ENCODE measurements around the gene BACE2. TPM values are rescaled to one million over a fixed set of nuclear protein-coding genes. Genes with fewer than 3 reads are reported as not detected.
A peak's percentile ranks its signal among the peaks of the same experiment; 100 is the strongest.

The BACE2 gene
- total RNA-seq, 4 donors from 2014 or later: 59.0 to 89.1 (median 68.1) TPM

GRCh38 chr21:41124641-41125201 is 43.2 kb upstream of the BACE2 start:
- Histone ChIP-seq H3K9me3 (no peaks in the 10 kb centered on the region), H3K36me3 (no peaks in the 10 kb centered on the region), H3K4me1 (no peaks in the 10 kb centered on the region), H3K27ac (no peak overlapping the region), H3K27me3 (no peaks in the 10 kb centered on the region), H3K4me3 (replicated peaks in 1 of 3) (no peak overlapping the region)
- TF ChIP-seq POLR2A (IDR thresholded peaks at IDR 0.05): no peak
- TF ChIP-seq CTCF (IDR thresholded peaks at IDR 0.05): no peak
- WGBS, 2 donors: 77 to 80% methylated on average over 13 of the region's 13 CpGs
- intact Hi-C loops (cut with DNase I): no loop called here
- no peak for DNase-seq

GRCh38 chr21:41128981-41129380 is 39.0 kb upstream of the BACE2 start:
- no peak overlapping the region for H3K27ac ChIP-seq
- intact Hi-C loops (cut with DNase I): no loop called here
- no peaks in the 10 kb centered on the region for H3K36me3 ChIP-seq
- no peaks in the 10 kb centered on the region for H3K4me1 ChIP-seq
- DNase-seq: no peak
- no peaks in the 10 kb centered on the region for H3K9me3 ChIP-seq
- H3K4me3 ChIP-seq (replicated peaks in 1 of 3): no peak overlapping the region
- H3K27me3 ChIP-seq: no peaks in the 10 kb centered on the region
- no peak for TF ChIP-seq CTCF (IDR thresholded peaks at IDR 0.05)
- no peak for TF ChIP-seq POLR2A (IDR thresholded peaks at IDR 0.05)

- no peak overlapping the region for H3K4me3 ChIP-seq (replicated peaks in 1 of 3)
- intact Hi-C loops (cut with DNase I): no loop called here
- 81% methylated on average over 3 of the region's 3 CpGs for WGBS, 2 donors
Observed at GRCh38 chr21:41130883-41131282, 37.1 kb upstream of the BACE2 start.

GRCh38 chr21:41133874-41134522 is 34.0 kb upstream of the BACE2 start:
- Histone ChIP-seq H3K9me3 (no peaks in the 10 kb centered on the region), H3K27ac (no peak overlapping the region), H3K27me3 (no peaks in the 10 kb centered on the region), H3K36me3 (no peaks in the 10 kb centered on the region), H3K4me3 (replicated peaks in 1 of 3) (no peak overlapping the region), H3K4me1 (no peaks in the 10 kb centered on the region)
- no peak for DNase-seq
- WGBS, 2 donors: 54 to 56% methylated on average over 5 of the region's 5 CpGs
- intact Hi-C loops (cut with DNase I): no loop called here
- TF ChIP-seq POLR2A (IDR thresholded peaks at IDR 0.05) (no peak), CTCF (IDR thresholded peaks at IDR 0.05) (peak; percentile 14 to 59 (median 27))

More at GRCh38 chr21:41130883-41131282, 37.1 kb upstream of the BACE2 start:
- TF ChIP-seq POLR2A (IDR thresholded peaks at IDR 0.05) (no peak), CTCF (IDR thresholded peaks at IDR 0.05) (no peak)
- Histone ChIP-seq H3K27ac (no peak overlapping the region), H3K36me3 (no peaks in the 10 kb centered on the region), H3K27me3 (no peaks in the 10 kb centered on the region), H3K4me1 (no peaks in the 10 kb centered on the region), H3K9me3 (no peaks in the 10 kb centered on the region)
- no peak for DNase-seq

GRCh38 chr21:41135746-41136145 is 32.2 kb upstream of the BACE2 start:
- Histone ChIP-seq H3K9me3 (no peaks in the 10 kb centered on the region), H3K36me3 (no peaks in the 10 kb centered on the region), H3K4me3 (replicated peaks in 1 of 3) (no peak overlapping the region), H3K27ac (no peak overlapping the region), H3K4me1 (no peaks in the 10 kb centered on the region), H3K27me3 (no peaks in the 10 kb centered on the region)
- WGBS, 2 donors: 72 to 81% methylated on average over 5 to 7 of the region's 7 CpGs
- no peak for DNase-seq
- intact Hi-C loops (cut with DNase I): no loop called here
- no peak for TF ChIP-seq CTCF (IDR thresholded peaks at IDR 0.05)
- TF ChIP-seq POLR2A (IDR thresholded peaks at IDR 0.05): no peak

Measured in thyroid gland (tissue), 4 donors.